ENCODE data around the gene BCOR.

GRCh38 chrX:40106676-40107290 lies 9.0 kb upstream of the BCOR start:
- TF ChIP-seq CTCF (IDR thresholded peaks at IDR 0.05) (no peak), EP300 (IDR thresholded peaks at IDR 0.05) (no peak), POLR2A (IDR thresholded peaks at IDR 0.05; ENCODE audit: low read depth) (no peak)

All from esophagus muscularis mucosa (tissue), 4 donors.